ENCODE data around the gene FOXL1. TPM values are rescaled to one million over a fixed set of nuclear protein-coding genes. Genes with fewer than 3 reads are reported as not detected.

FOXL1 gene
- total and polyA plus RNA-seq, 9 of the 15 experiments (the other 6 are each of a cell fraction or from before 2014, with no cell fraction given), result not detected

- TF ChIP-seq, protein P1, sequence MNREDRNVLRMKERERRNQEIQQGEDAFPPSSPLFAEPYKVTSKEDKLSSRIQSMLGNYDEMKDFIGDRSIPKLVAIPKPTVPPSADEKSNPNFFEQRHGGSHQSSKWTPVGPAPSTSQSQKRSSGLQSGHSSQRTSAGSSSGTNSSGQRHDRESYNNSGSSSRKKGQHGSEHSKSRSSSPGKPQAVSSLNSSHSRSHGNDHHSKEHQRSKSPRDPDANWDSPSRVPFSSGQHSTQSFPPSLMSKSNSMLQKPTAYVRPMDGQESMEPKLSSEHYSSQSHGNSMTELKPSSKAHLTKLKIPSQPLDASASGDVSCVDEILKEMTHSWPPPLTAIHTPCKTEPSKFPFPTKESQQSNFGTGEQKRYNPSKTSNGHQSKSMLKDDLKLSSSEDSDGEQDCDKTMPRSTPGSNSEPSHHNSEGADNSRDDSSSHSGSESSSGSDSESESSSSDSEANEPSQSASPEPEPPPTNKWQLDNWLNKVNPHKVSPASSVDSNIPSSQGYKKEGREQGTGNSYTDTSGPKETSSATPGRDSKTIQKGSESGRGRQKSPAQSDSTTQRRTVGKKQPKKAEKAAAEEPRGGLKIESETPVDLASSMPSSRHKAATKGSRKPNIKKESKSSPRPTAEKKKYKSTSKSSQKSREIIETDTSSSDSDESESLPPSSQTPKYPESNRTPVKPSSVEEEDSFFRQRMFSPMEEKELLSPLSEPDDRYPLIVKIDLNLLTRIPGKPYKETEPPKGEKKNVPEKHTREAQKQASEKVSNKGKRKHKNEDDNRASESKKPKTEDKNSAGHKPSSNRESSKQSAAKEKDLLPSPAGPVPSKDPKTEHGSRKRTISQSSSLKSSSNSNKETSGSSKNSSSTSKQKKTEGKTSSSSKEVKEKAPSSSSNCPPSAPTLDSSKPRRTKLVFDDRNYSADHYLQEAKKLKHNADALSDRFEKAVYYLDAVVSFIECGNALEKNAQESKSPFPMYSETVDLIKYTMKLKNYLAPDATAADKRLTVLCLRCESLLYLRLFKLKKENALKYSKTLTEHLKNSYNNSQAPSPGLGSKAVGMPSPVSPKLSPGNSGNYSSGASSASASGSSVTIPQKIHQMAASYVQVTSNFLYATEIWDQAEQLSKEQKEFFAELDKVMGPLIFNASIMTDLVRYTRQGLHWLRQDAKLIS (CRISPR knock-in tag; IDR thresholded peaks at IDR 0.05), result no peak
- TF ChIP-seq ELF1 (tag; IDR thresholded peaks at IDR 0.05) (no peak), ZNF717 (CRISPR knock-in tag; IDR thresholded peaks at IDR 0.05) (no peak), ZSCAN29 (IDR thresholded peaks at IDR 0.05) (no peak), MEIS2 (IDR thresholded peaks at IDR 0.05; ENCODE audit: partially characterized antibody) (no peak), IRF1 (CRISPR knock-in tag; IDR thresholded peaks at IDR 0.05; ENCODE audit: borderline replicate concordance) (no peak), ZNF76 (CRISPR knock-in tag; IDR thresholded peaks at IDR 0.05; ENCODE audit: borderline replicate concordance) (no peak), SAFB2 (IDR thresholded peaks at IDR 0.05; ENCODE audit: borderline replicate concordance, low read depth, low read length, severe bottlenecking) (no peak), TRIM25 (IDR thresholded peaks at IDR 0.05; ENCODE audit: borderline replicate concordance) (no peak), ZNF324 (CRISPR knock-in tag; IDR thresholded peaks at IDR 0.05) (no peak), ZNF398 (CRISPR knock-in tag; IDR thresholded peaks at IDR 0.05) (no peak), BCL6 (CRISPR knock-in tag; IDR thresholded peaks at IDR 0.05) (no peak), NFIC (IDR thresholded peaks at IDR 0.05) (no peak), PHF21A (IDR thresholded peaks at IDR 0.05; ENCODE audit: borderline replicate concordance, low read depth) (no peak), TFE3 (CRISPR knock-in tag; IDR thresholded peaks at IDR 0.05) (no peak), ZFP30 (CRISPR knock-in tag; IDR thresholded peaks at IDR 0.05; ENCODE audit: borderline replicate concordance) (no peak)
- TF ChIP-seq, protein P2, sequence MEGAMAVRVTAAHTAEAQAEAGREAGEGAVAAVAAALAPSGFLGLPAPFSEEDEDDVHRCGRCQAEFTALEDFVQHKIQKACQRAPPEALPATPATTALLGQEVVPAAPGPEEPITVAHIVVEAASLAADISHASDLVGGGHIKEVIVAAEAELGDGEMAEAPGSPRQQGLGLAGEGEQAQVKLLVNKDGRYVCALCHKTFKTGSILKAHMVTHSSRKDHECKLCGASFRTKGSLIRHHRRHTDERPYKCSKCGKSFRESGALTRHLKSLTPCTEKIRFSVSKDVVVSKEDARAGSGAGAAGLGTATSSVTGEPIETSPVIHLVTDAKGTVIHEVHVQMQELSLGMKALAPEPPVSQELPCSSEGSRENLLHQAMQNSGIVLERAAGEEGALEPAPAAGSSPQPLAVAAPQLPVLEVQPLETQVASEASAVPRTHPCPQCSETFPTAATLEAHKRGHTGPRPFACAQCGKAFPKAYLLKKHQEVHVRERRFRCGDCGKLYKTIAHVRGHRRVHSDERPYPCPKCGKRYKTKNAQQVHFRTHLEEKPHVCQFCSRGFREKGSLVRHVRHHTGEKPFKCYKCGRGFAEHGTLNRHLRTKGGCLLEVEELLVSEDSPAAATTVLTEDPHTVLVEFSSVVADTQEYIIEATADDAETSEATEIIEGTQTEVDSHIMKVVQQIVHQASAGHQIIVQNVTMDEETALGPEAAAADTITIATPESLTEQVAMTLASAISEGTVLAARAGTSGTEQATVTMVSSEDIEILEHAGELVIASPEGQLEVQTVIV (CRISPR knock-in tag; IDR thresholded peaks at IDR 0.05; ENCODE audit: borderline replicate concordance), result no peak
Observed at GRCh38 chr16:86554599-86554916, 23.8 kb upstream of the FOXL1 start (continued).

All from K562 (cell line).